NCI-H526 treated with DMSO at 0.1 percent for 48 hours (cell line): ENCODE results near the gene FOXO4.

ENCODE experiments used
- DNase-seq: peaks from one replicate; lab custom pipeline; 2025; lab: John Stamatoyannopoulos, UW

FOXO4 gene

DNA sequence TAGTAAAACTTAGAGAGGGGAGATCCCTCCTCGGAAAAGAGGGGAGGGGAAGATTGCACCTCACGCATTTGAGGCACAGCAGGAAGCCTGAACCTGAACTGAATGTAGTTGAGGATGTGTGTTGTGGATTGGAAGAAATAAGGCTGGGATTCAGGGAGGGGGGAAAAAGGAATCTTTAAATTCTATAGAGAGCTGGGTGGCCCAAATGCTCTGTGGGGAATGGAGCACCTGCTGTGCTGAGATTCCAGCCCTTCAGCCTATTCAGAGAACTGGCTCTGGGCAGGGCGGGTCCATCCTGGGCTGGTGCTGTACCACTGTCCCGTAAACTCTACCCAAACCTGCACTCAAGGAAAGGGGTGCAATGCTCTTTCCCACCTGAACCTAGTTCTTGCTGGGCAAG lies 4.1 kb downstream of the FOXO4 start:
- no peak for DNase-seq

DNA sequence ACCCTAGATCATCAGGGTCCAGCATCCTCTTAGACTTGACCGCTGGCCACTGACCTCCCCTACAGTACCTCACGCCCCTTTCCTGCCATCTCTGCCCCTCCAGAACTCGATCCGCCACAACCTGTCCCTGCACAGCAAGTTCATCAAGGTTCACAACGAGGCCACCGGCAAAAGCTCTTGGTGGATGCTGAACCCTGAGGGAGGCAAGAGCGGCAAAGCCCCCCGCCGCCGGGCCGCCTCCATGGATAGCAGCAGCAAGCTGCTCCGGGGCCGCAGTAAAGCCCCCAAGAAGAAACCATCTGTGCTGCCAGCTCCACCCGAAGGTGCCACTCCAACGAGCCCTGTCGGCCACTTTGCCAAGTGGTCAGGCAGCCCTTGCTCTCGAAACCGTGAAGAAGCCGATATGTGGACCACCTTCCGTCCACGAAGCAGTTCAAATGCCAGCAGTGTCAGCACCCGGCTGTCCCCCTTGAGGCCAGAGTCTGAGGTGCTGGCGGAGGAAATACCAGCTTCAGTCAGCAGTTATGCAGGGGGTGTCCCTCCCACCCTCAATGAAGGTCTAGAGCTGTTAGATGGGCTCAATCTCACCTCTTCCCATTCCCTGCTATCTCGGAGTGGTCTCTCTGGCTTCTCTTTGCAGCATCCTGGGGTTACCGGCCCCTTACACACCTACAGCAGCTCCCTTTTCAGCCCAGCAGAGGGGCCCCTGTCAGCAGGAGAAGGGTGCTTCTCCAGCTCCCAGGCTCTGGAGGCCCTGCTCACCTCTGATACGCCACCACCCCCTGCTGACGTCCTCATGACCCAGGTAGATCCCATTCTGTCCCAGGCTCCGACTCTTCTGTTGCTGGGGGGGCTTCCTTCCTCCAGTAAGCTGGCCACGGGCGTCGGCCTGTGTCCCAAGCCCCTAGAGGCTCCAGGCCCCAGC lies 5.2 kb downstream of the FOXO4 start:
- DNase-seq, result no peak

DNA sequence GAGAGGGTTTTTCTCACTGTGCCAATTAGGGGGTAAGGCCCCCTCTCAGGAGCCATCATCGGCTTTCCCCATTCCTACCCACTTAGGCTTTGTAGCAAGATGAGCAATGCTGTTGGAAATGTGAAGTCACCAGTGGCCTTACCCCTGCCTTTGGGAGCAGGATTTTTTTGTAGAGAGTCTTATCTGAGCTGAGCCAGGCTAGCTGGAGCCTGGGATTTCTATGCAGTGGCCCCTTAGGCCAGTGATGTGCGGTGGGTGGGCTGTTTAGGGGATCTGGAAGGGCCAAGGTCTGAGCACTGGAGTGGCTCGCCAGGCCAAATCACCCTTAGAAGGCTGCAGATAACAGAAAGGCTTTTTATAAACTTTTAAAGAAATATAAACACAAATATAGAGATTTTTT lies 6.6 kb downstream of the FOXO4 start:
- no peak for DNase-seq

DNA sequence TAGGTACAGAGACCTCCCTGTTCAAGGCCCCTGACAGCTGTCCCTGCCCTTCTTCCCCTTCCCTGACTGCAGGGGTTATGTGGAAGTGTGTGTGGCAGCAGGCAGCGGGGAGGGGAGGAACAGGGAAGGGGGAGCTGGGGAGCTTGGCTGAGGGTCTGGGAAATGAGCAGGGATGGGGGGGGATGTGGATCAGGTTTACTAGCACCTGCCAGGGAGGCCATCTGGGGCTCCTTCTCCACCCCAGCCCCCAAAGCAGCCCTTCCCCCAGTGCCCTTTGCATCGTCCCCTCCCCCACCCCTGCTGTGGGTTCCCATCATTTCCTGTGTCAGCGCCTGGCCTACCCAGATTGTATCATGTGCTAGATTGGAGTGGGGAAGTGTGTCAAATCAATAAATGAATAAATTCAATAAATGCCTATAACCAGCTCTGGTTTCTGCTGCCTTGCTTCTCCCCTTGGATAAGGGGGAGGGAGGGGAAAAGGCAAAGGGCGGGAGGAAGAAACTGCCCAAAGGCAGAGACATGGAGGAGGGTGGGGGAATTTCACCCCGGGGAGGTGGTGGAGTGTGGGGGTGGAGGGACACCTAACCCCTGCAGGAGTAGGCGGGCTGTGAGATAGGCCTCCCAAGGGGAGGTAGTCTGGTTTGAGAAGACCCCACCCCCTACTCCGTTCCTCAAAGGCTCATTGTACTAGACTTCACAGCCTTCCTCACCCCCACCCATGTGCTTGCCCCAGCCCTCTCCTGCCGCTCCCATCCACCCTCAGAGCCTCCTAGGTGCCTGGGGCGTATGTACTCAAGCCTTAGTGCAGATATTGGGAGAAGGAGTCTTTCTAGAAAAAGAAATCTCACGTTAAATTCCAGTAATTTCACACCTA lies 7.7 kb downstream of the FOXO4 start:
- no peak for DNase-seq

DNA sequence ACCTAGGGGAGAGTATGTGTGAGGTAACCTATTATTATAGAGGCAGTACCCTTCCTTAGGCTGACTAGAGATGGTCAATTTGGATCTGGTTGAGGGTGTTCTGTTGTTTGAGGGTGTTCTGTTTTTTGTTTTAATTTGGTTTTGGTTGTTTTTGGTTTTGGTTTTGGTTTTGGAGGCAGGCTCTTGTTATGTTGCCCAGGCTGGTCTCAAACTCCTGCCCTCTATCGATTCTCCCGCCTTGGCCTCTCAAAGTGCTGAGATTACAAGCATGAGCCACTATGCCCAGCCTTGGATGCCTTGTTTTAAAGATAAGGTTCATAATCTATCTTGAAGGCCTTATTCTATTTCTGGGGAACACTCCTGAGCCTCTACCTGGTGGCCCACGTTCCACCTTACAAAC lies 10.0 kb downstream of the FOXO4 start:
- DNase-seq, result no peak

DNA sequence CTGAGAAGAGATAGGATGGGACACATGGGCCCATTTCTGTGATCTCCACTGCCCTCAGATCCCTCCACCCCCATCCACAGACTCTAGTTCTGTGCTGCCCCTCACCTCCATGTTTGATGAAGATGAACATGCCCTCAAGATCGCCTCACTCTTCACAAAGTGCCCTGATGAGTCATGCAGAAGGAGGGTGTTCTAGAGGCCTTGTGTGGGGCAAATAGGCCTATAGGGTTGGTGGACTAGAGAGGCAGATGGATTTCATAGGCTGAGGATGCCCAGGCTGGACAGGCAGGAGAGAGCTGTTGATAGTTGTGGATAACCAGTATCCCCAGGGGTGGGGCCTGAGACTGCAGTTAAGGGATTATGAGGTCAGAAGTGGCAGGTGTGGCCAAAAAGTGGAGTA lies 10.8 kb downstream of the FOXO4 start, which contains the start of gene CXorf65:
TSS of gene CXorf65 (minus strand) at position 314 of the 400 bp plus-strand sequence. CDS start at position 130, 184 bp downstream.
- DNase-seq, result no peak

DNA sequence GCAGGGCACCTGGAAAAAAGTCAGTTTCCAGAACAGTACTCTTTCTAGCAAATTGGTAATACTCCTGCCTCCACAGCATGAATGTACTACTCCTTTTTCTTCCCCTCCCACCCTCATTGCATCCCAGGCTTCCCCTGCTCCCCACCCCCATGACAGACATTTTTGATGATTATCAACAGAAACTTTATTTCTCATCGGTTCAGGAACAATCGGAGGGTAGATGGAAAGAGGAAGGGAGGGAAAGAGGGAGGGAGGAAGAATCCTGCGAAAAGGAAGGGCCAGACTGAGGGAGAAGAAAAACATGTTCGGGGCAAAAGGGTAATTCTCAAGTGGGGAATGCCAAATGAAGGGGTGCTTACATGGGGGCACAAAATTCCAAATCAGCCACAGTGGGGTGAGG lies 11.6 kb downstream of the FOXO4 start:
- DNase-seq, result no peak

DNA sequence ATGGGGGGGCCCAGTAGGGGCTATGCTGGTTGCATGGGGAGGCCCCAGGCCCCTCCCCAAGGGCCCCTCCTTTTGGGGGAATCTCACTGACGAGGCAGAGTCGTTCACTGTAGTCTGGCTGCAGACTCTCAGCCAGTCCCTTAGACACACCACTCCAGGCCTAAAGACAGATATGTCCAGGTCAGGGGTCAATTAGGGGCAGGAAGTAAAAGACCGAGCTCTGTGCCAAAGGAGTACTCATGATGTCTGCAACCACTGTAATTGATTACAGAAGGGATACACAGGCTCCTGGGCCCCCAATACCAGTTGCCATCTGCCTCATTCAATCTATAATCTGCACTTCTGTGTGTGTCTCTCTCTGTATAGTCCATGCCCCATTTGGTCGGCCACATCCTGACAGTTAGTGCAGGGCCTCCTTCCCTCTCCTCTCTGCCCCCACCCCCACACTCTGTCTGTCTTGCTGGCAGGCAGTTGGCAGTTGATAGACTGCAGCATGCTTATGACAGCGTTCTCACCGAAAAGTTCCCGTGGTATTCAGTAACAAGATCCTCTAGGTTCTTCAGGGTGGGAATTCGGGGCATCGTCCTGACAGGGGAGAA lies 12.2 kb downstream of the FOXO4 start:
- DNase-seq, result no peak

DNA sequence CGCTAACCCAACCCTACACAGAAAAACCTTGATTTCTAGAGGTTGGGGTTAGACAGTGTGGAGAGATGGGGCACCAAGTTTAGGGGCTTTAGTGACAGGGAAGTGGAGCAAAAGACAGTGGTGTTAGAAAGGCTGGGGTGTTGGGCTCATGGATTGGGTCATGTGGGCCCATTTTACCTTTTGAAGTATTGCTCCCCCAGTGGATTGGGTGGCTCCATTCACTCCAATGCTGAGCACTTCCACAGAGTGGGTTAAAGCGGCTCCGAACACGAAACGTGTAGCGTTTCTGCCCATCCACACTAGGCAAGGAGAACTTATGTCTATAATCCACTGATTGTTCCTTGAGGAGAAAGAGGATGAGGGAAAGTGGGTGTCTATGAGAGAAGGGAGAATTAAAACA lies 13.4 kb downstream of the FOXO4 start:
- DNase-seq, result no peak

DNA sequence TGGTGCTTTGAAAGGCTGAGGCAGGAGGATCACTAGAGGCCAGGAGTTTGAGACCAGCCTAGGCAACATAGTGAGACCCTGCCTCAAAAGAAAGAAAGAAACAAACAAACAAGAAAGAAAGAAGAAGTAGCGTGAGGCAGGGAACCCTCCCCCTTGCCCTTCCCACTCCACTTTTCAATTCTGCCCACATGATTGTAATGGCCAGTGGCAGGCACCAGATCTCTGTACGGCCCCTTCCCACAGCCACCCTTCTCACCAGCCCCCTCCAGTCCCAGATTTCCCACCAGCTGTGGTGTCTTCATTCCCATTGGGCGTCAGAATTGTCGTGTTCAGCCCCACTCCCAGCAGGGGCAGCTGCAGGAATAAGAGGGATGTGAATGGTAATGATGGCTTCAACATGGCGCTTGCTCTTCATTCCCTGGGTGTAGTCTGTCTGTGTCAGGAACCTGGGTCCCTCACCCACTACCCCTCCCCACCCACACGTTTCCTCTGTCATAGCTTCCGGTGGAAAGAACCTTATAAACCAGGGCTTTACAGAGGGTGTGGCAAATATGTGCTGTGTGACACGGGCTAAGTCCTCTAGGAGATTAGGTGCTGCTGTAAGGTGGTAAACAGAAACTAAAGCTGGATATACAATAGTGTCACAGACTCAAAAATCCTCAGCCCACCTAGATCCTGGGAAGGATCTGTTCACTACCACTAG lies 15.6 kb downstream of the FOXO4 start, which contains the start of gene IL2RG:
TSS of gene IL2RG (minus strand) at position 437 of the 703 bp plus-strand sequence. CDS start at position 399, 38 bp downstream.
- DNase-seq, result no peak

DNA sequence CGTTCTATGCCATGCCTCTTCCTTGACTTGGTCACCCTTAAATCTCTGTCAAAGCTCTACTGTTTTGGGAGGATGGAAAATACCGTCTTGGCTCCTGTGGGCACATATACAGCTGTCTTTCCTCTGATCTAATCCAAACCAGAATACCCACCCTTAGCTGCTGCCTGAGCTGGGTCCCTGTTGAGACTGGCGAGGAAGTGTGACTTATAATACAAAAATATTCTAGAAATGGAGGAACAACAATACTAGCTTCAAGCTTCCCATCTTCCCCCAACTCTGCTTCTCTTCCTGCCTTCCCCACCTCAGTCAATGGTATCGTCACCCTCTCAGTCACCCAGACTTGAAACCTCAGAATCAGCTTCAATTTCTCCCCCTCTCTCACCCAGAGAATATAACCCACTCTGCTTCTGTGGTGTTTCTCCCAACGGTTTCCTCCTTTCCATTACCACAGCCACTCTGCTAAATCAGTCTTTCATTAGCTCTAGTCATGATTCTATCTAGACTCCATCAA lies 16.3 kb downstream of the FOXO4 start:
- DNase-seq, result no peak

DNA sequence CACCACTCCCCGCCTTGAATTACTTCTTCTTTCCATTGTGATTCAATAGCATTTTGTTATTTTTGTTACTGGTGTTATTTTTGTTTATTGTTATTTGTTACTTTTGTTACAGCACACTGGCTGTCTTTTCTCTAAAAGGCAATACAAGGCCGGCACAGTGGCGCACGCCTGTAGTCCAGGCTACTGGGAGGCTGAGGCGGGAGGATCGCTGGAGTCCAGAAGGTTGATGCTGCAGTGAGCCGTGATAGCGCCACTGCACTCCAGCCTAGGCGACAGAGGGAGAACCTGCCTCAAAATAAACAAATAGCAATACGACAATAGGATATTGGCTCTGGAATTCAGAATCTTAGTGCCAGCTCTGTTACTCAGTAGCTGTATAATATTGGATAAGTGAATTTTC lies 21.7 kb downstream of the FOXO4 start:
- no peak for DNase-seq

DNA sequence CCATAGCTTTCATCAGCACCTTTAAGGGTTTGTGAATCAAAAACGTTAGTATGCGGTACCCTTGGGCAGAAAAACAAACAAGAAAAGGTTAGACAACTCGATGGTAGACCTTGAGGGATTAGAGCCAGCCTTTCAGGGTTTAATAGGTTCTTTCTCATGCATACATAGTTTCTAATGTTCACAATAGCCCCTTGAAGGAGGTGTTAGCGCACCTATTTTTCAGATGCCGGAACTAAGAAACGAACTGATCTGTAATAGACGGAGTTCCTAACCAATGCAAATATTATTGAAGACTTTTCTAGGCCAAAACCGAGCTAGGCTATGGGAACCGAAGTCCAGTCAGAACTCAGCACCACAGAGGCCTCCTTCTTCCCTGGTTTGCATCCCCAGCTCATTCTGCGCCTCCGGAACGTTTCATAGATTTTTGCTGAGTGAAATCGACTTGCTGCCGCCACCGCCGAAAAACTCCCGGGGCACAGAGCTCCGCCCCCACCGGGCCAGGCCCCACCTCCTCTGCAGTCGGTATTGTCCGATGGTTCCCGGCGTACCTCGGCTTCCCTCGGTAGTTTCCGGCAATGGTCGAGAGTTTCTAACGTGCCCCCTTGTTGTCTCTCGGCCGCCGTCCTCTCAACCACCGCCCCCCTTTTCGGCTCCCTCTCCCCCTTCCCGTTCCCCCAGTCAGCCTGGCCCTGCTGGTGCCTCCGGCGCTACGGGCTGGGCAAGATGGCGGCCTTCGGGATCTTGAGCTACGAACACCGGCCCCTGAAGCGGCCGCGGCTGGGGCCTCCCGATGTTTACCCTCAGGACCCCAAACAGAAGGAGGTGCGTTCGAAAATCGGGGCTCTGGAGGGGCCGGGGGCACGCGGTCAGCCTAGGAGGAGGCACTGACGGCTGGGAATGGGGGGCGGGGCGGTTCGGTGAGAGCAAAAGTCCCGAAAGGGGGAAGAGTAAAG lies 22.7 kb downstream of the FOXO4 start, which contains the start of gene MED12:
TSS of gene MED12 (plus strand) at position 565 of the 953 bp plus-strand sequence. CDS start at position 724, 159 bp downstream.
- DNase-seq, result peak; percentile 47

DNA sequence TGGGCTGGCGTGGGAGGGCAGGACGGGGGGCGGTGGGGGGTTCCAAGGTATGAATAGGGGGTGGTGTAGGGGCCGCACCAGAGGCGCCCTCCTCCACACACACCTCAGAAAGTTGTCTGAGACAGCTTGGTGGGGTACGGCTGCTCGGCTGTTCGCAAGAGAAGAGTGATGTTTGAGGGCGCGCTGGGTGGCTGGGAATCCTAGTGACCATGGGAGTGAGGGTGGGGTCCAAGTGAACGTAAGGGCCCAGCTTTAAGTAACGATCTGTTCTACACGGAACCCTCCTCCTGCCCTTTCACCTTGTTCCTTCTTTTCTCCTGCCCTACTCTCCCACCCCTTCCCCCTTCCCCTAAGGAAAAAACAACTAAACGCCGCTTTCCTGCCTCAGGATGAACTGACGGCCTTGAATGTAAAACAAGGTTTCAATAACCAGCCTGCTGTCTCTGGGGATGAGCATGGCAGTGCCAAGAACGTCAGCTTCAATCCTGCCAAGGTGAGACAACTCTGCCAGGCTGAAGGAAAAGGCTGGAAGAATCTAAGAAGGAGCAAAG lies 23.4 kb downstream of the FOXO4 start:
- DNase-seq, result no peak

DNA sequence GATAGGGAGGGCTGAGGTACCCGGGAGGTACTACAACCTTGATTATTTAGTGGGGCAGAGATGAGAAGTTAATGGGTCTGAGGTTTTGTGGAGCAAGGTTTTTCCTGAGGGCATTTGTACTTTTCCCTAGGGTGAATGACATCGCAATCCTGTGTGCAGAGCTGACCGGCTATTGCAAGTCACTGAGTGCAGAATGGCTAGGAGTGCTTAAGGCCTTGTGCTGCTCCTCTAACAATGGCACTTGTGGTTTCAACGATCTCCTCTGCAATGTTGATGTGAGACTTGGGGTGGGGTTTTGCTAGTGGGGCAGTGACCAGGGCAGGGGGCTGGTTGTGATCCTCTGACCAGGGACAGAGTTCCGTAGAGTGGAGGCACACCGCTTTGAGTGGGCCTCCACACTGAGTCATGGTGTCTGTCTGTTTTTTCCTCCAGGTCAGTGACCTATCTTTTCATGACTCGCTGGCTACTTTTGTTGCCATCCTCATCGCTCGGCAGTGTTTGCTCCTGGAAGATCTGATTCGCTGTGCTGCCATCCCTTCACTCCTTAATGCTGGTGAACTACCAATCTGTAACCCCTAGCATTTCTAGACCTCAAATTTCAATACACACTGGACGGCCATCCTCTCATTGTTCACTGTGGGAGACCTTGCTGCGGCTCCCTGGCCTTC lies 32.6 kb downstream of the FOXO4 start:
- DNase-seq, result no peak

DNA sequence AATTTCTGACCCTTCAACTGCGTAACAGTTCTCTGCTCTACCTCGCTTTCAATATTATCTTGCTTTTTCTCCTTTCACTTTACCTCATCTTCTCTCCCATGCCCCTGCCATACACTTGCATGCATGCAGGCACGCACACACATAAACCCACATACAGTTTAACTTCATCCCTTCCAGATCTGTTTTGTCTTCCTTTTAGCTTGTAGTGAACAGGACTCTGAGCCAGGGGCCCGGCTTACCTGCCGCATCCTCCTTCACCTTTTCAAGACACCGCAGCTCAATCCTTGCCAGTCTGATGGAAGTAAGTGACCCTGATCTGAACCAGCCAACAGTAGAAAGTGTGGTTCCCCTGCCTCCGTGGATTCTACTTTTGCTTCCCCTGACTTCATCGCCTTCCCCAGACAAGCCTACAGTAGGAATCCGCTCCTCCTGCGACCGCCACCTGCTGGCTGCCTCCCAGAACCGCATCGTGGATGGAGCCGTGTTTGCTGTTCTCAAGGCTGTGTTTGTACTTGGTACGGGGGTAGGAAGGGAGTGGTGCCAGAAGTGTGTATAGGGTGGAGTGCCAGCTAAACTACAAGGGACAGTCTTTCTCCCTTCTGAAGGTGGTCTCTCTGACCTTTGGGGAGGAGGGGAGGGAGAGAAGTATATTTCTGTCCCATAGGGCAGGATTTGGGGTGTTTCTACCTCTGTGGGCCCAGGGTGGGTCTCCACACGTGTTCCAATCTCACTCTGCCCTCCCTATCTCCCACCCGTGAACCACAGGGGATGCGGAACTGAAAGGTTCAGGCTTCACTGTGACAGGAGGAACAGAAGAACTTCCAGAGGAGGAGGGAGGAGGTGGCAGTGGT lies 33.5 kb downstream of the FOXO4 start:
- DNase-seq, result peak; percentile 12

DNA sequence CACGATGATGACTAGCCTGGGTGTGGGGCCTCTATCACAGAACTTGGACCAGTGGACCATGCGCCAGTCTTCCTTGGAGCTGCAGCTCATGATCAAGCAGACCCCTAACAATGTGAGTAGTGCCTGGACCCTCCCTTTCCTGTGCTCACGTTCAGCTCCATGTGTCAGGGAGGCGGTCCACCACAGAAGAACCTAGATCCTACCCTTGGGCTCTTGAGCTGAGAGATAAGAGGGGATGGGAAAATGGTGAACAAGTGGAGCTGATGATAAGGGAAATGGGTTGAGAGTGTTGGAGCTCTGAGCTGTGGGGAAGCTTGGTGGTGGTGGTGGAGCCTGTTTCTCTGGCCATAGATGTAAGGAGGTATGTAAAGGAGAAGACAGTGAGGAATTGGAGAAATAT lies 35.9 kb downstream of the FOXO4 start:
- DNase-seq, result no peak

DNA sequence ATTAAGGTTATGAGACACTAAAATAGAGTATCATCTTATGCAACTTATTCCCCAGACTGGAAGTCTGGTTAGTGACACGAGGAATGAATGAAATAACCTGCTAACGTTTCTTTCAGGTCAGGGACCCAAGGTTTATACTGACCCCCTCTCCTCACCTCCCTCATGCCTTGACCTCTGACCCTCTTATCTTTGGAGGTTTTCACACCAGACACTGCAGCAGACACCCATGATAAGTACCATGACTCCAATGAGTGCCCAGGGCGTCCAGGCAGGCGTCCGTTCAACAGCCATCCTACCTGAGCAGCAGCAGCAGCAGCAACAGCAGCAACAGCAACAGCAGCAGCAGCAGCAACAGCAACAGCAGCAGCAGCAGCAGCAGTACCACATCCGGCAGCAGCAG lies 44.8 kb downstream of the FOXO4 start:
- DNase-seq, result no peak
